Sigmoid colon (tissue), 4 donors: ENCODE results near the gene TSEN54.

ENCODE experiments used
- CTCF ChIP-seq, 4 experiments: fragments of 450-650 bp in 3 of 4; fragments of 200-600 bp in 1 of 4; IDR thresholded peaks; one replicate each; pipeline ENCODE4 v1.5.1; 2016 to 2019; ENCODE audit warnings: antibody characterized with exemption in 4 of 4, mild to moderate bottlenecking in 3 of 4, moderate library complexity in 2 of 4
- POLR2A ChIP-seq, 2 donors: fragments of 450-650 bp; IDR thresholded peaks; one replicate each; pipeline ENCODE4 v1.6.1; 2016; ENCODE audit warnings: antibody characterized with exemption in 2 of 2, mild to moderate bottlenecking in 2 of 2, moderate library complexity in 2 of 2
- POLR2AphosphoS5 ChIP-seq, 4 donors: sonication (generic); formaldehyde crosslinking; IDR thresholded peaks; one replicate each; pipeline ENCODE4 v1.6.1; 2017; ENCODE audit warnings: antibody characterized with exemption in 4 of 4

GRCh38 chr17:75468779-75469373, 47.5 kb upstream of the TSEN54 start:
- TF ChIP-seq CTCF (IDR thresholded peaks at IDR 0.05) (no peak), POLR2A (IDR thresholded peaks at IDR 0.05) (no peak), POLR2AphosphoS5 (IDR thresholded peaks at IDR 0.05) (no peak)
